Aorta (tissue), 5 donors: ENCODE results near the gene ZDHHC7. TPM values are rescaled to one million over a fixed set of nuclear protein-coding genes. Genes with fewer than 3 reads are reported as not detected.

ENCODE experiments used
- ATAC-seq: fragments of 200-7000 bp; cut with Tn5 transposase; one replicate; pipeline ENCODE4 v1.9.1; 2022; ENCODE audit warnings: moderate library complexity; ENCODE audit not compliant: low FRiP score
- DNase-seq, 2 donors: peaks; one replicate each; pipeline ENCODE4 v3.0.0-alpha.2; 2020
- H3K27ac ChIP-seq, 2 donors: one replicate each; pipeline ENCODE4 v1.5.1; 2013; ENCODE audit warnings: low read length in 2 of 2, mild to moderate bottlenecking in 2 of 2, moderate library complexity in 2 of 2, control low read depth in 1 of 2, inconsistent platforms in 1 of 2, low read depth in 1 of 2
- H3K27me3 ChIP-seq, 2 donors: one replicate each; pipeline ENCODE4 v1.6.1; 2013; ENCODE audit warnings: control low read depth in 1 of 2, low read length in 1 of 2, mild to moderate bottlenecking in 1 of 2, moderate library complexity in 1 of 2; ENCODE audit not compliant: insufficient read depth in 2 of 2, control insufficient read depth in 1 of 2
- H3K36me3 ChIP-seq, 2 donors: one replicate each; pipeline ENCODE4 v1.6.1; 2013; ENCODE audit warnings: control low read depth in 1 of 2, low read length in 1 of 2, mild to moderate bottlenecking in 1 of 2; ENCODE audit not compliant: insufficient read depth in 2 of 2, control insufficient read depth in 1 of 2
- H3K4me1 ChIP-seq, 2 donors: one replicate each; pipeline ENCODE4 v1.6.1; 2013; ENCODE audit warnings: low read length in 2 of 2, control low read depth in 1 of 2, mild to moderate bottlenecking in 1 of 2, moderate library complexity in 1 of 2; ENCODE audit not compliant: insufficient read depth in 2 of 2, control insufficient read depth in 1 of 2
- H3K4me3 ChIP-seq, 2 donors: one replicate each; pipeline ENCODE4 v1.5.1; 2013; ENCODE audit warnings: low read length in 2 of 2, control low read depth in 1 of 2, mild to moderate bottlenecking in 1 of 2
- H3K9me3 ChIP-seq: one replicate; pipeline ENCODE4 v1.6.1; 2013; ENCODE audit warnings: mild to moderate bottlenecking, low read length; ENCODE audit not compliant: control insufficient read depth
- WGBS, 2 donors: extraction: QIAGEN DNeasy Blood & Tissue Kit; methylation state at CpG; one replicate each; pipeline ENCODE4 v1.1.7; 2013; 5-methylcytosine and 5-hydroxymethylcytosine counted together
- intact Hi-C, 2 donors: fragments of 100-400 bp; cut with DNase I; formaldehyde crosslinking; loops; one replicate each; pipeline versions ENCODE4 v1.14.2 to v1.15.0; 2022
- polyA plus RNA-seq, 2 donors: library from polyadenylated mRNA; stranded (reverse); fragments of 200-250 nt; gene quantifications; one replicate each; pipeline ENCODE4 v1.2.3, GENCODE V29; 2013
- total RNA-seq, 2 donors: library from RNA; stranded (reverse); fragmentation: NEBNext Ultra II Directional; extraction: Animal tissue kit (Norgen Biotek cat#: 25700); gene quantifications; one replicate each; pipeline ENCODE4 v1.2.1, GENCODE V29; 2021
- donor health status: healthy with polysubstance abuse.
- donor health status: Bipolar disorder and iron deficiency.
- donor health status: DM: no; HTN: no; CAD: no.
- donor health status: DM: no; HTN: no; CAD: no.
- donor health status: DM: yes; HTN: yes; CAD: no.

ZDHHC7 gene
- total and polyA plus RNA-seq, 4 donors, result 11.4 to 57.0 (median 36.1) TPM

- Histone ChIP-seq H3K36me3 (no peaks in the 10 kb centered on the region), H3K4me1 (no peaks in the 10 kb centered on the region), H3K27me3 (no peaks in the 10 kb centered on the region), H3K4me3 (no peak overlapping the region), H3K9me3 (no peaks in the 10 kb centered on the region), H3K27ac (no peak overlapping the region)
- ATAC-seq, result no peak
- 94 to 96% methylated on average over 10 of the region's 10 CpGs for WGBS, 2 donors
- no peak for DNase-seq
- intact Hi-C loops, result no loop called here
Measured at GRCh38 chr16:85052536-85052935, 41.2 kb upstream of the ZDHHC7 start.

DNA sequence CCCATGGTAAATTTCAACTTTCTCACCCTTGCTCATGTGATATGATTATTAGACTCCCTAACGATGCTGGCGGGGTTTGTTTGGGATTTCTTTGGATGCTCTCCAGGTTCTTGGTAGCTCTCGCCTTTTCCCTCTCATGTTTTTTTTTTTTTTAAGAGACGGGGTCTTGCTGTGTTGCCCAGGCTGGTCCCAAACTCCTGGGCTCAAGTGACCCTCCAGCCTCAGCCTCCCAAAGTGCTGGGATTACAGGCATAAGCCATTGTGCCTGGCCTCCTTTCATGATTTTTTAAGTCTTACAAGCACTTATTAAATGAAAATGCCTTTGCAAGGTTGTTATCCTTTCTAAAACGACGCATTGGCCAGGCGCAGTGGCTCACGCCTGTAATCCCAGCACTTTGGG lies 40.3 kb upstream of the ZDHHC7 start:
- intact Hi-C loops, result no loop called here
- WGBS, 2 donors, result 91 to 93% methylated on average over 8 of the region's 8 CpGs
- H3K27ac ChIP-seq, result no peak overlapping the region

GRCh38 chr16:85051067-85051581 lies 39.8 kb upstream of the ZDHHC7 start:
- Histone ChIP-seq H3K36me3 (no peaks in the 10 kb centered on the region), H3K9me3 (no peaks in the 10 kb centered on the region), H3K27me3 (no peaks in the 10 kb centered on the region), H3K4me3 (no peak overlapping the region), H3K4me1 (no peaks in the 10 kb centered on the region), H3K27ac (no peak overlapping the region)
- DNase-seq, result no peak
- 74 to 85% methylated on average over 8 of the region's 8 CpGs for WGBS, 2 donors
- ATAC-seq, result no peak
- intact Hi-C loops, result no loop called here

More for the DNA sequence above, 40.3 kb upstream of the ZDHHC7 start:
- Histone ChIP-seq H3K4me1 (no peaks in the 10 kb centered on the region), H3K4me3 (no peak overlapping the region), H3K9me3 (no peaks in the 10 kb centered on the region), H3K27me3 (no peaks in the 10 kb centered on the region), H3K36me3 (no peaks in the 10 kb centered on the region)
- no peak for ATAC-seq
- DNase-seq, result no peak

DNA sequence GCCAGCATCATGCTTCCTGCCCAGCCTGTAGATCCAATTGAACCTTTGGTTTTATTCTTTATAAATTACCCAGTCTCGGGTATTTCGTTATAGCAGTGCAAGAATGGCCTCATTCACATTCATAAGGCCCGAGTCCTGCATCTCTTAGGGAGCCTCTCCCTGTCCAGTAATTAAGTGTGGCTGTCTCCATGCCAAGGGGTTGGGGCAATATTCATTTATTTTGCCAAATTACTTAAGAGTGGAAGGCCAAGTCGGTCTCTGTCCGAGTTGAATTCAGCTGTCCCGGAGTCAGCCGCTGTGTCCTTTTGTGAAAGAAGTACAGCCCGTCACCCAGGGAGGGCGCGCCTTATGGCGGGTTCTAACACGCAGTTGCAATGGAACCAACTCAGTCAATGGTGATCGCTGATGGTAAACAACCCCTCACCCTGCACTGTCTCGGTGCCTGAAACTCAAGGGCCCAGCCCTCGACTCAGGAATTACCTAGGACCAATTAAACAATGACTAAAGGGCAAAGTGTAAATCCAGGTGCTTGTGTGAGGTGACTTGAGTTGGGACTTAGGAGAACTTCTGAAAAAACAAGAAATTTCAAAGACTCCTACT lies 38.5 kb upstream of the ZDHHC7 start:
- 91 to 98% methylated on average over 15 of the region's 15 CpGs for WGBS, 2 donors
- DNase-seq (no peak), ATAC-seq (no peak)
- intact Hi-C loops, result no loop called here
- Histone ChIP-seq H3K9me3 (no peaks in the 10 kb centered on the region), H3K27ac (no peak overlapping the region), H3K4me3 (no peak overlapping the region), H3K27me3 (no peaks in the 10 kb centered on the region), H3K4me1 (no peaks in the 10 kb centered on the region), H3K36me3 (no peaks in the 10 kb centered on the region)

GRCh38 chr16:85048921-85049562 lies 37.7 kb upstream of the ZDHHC7 start:
- 91 to 95% methylated on average over 17 of the region's 17 CpGs for WGBS, 2 donors
- Histone ChIP-seq H3K9me3 (no peaks in the 10 kb centered on the region), H3K27me3 (no peaks in the 10 kb centered on the region), H3K4me1 (no peaks in the 10 kb centered on the region), H3K27ac (no peak overlapping the region), H3K36me3 (no peaks in the 10 kb centered on the region), H3K4me3 (no peak overlapping the region)
- intact Hi-C loops, result no loop called here
- ATAC-seq, result no peak
- DNase-seq, result no peak

GRCh38 chr16:85047867-85048455 lies 36.6 kb upstream of the ZDHHC7 start:
- no peak for ATAC-seq
- Histone ChIP-seq H3K36me3 (no peaks in the 10 kb centered on the region), H3K27me3 (no peaks in the 10 kb centered on the region), H3K4me3 (no peak overlapping the region), H3K9me3 (no peaks in the 10 kb centered on the region), H3K4me1 (no peaks in the 10 kb centered on the region), H3K27ac (no peak overlapping the region)
- intact Hi-C loops, result no loop called here
- DNase-seq, result peak in 1 of 2 donors; percentile 67
- 86 to 94% methylated on average over 11 of the region's 11 CpGs for WGBS, 2 donors

- no peak for ATAC-seq
- Histone ChIP-seq H3K36me3 (no peaks in the 10 kb centered on the region), H3K27ac (no peak overlapping the region), H3K4me3 (no peak overlapping the region), H3K4me1 (no peaks in the 10 kb centered on the region), H3K27me3 (no peaks in the 10 kb centered on the region), H3K9me3 (no peaks in the 10 kb centered on the region)
- intact Hi-C loops, result no loop called here
- WGBS, 2 donors, result 84 to 85% methylated on average over 20 of the region's 20 CpGs
- DNase-seq, result no peak
Measured at GRCh38 chr16:85046931-85047866, 35.9 kb upstream of the ZDHHC7 start.

DNA sequence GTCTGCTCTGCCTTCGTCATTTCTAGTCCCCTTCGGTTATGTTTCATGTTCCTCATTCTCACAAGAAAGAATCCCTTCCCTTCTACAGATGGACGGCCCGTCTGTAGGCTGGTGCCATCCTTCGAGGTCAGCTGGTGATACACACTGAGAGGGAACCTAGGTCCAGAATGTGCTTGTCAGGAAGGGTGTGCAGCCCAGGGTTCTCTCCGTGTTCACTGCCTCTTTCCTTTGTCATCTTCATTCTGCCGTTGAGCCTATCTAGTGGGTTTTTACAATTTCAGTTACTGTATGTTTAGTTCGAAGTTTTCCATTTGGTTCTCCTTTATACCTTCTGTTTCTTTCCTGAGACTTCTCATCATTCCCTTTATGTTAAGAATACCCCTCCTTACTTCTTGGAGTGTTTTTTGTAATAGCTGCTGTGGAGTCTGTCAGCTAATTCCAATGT lies 35.2 kb upstream of the ZDHHC7 start:
- no peak overlapping the region for H3K4me3 ChIP-seq
- no peak for DNase-seq
- ATAC-seq, result no peak
- H3K4me1 ChIP-seq, result no peaks in the 10 kb centered on the region
- H3K36me3 ChIP-seq, result no peaks in the 10 kb centered on the region
- no peaks in the 10 kb centered on the region for H3K9me3 ChIP-seq
- intact Hi-C loops, result no loop called here
- WGBS, 2 donors, result 94% methylated on average over 8 of the region's 8 CpGs
- H3K27me3 ChIP-seq, result no peaks in the 10 kb centered on the region
- no peak overlapping the region for H3K27ac ChIP-seq
